Brain microvascular endothelial cell (primary cell): ENCODE measurements around the gene OR51I1.

Experiments used
- DNase-seq: peaks from one replicate; pipeline ENCODE4 v3.0.0-alpha.2; 2020
- H3K27ac ChIP-seq: fragments of 250-450 bp; sonication (Bioruptor Pico); 2 replicates; pipeline ENCODE4 v1.5.1; 2020; ENCODE audit warnings: mild to moderate bottlenecking, moderate library complexity
- H3K27me3 ChIP-seq: fragments of 250-450 bp; sonication (Bioruptor Pico); replicated peaks from 2 replicates; pipeline ENCODE4 v1.5.1; 2020; ENCODE audit warnings: mild to moderate bottlenecking
- H3K36me3 ChIP-seq: fragments of 250-450 bp; sonication (Bioruptor Pico); replicated peaks from 2 replicates; pipeline ENCODE4 v1.5.1; 2020; ENCODE audit warnings: mild to moderate bottlenecking
- H3K4me3 ChIP-seq: 2 replicates; pipeline ENCODE4 v1.5.1; 2011; ENCODE audit warnings: low read depth, mild to moderate bottlenecking, control low read depth, low read length, moderate library complexity
- CTCF ChIP-seq: IDR thresholded peaks from 2 replicates; pipeline ENCODE4 v1.5.1; 2011; ENCODE audit warnings: low read depth, mild to moderate bottlenecking, moderate library complexity, low read length, control low read depth, inconsistent platforms; ENCODE audit errors: missing control alignments
- in situ Hi-C: cut with HindIII; loops from 2 replicates; pipeline ENCODE4 v1.10.0; 2017; ENCODE audit warnings: low sequenced_read_pairs, low pct_ligation_motif_present

OR51I1 gene

GRCh38 chr11:5443835-5444393 lies 2.6 kb upstream of the OR51I1 start:
- H3K36me3 ChIP-seq, result no peaks in the 10 kb centered on the region
- no peak overlapping the region for H3K27ac ChIP-seq
- H3K27me3 ChIP-seq, result no peaks in the 10 kb centered on the region
- in situ Hi-C loops, result no loop called here
- DNase-seq, result no peak
- TF ChIP-seq CTCF, result no peak
- no peak overlapping the region for H3K4me3 ChIP-seq

GRCh38 chr11:5423131-5423530 lies 18.2 kb downstream of the OR51I1 start:
- no peak for DNase-seq
- no peak for TF ChIP-seq CTCF
- in situ Hi-C loops, result no loop called here
- no peak overlapping the region for H3K27ac ChIP-seq
- H3K27me3 ChIP-seq, result no peaks in the 10 kb centered on the region
- H3K4me3 ChIP-seq, result no peak overlapping the region
- H3K36me3 ChIP-seq, result no peaks in the 10 kb centered on the region

GRCh38 chr11:5421811-5422210 lies 19.5 kb downstream of the OR51I1 start, which contains the start of gene OR51Q1:
TSS of gene OR51Q1 (plus strand) at chr11:5422111. CDS start at chr11:5422201, 90 bp downstream.
- in situ Hi-C loops, result no loop called here
- TF ChIP-seq CTCF, result no peak
- H3K27ac ChIP-seq, result no peak within 1 kb of the TSS
- DNase-seq, result no peak
- H3K36me3 ChIP-seq, result no peaks in the 10 kb centered on the region
- no peak within 1 kb of the TSS for H3K4me3 ChIP-seq
- H3K27me3 ChIP-seq, result no peaks in the 10 kb centered on the region

- in situ Hi-C loops, result no loop called here
- DNase-seq, result no peak
- TF ChIP-seq CTCF, result no peak
- Histone ChIP-seq H3K4me3 (no peak overlapping the region), H3K36me3 (no peaks in the 10 kb centered on the region), H3K27me3 (no peaks in the 10 kb centered on the region), H3K27ac (no peak overlapping the region)
Observed at GRCh38 chr11:5420993-5421392, 20.3 kb downstream of the OR51I1 start.

- no peak overlapping the region for H3K27ac ChIP-seq
- no peak for TF ChIP-seq CTCF
- H3K27me3 ChIP-seq, result no peaks in the 10 kb centered on the region
- no peak for DNase-seq
- H3K4me3 ChIP-seq, result no peak overlapping the region
- H3K36me3 ChIP-seq, result no peaks in the 10 kb centered on the region
- in situ Hi-C loops, result no loop called here
Observed at GRCh38 chr11:5405173-5405572, 36.1 kb downstream of the OR51I1 start.

GRCh38 chr11:5398936-5399335 lies 42.4 kb downstream of the OR51I1 start:
- no peaks in the 10 kb centered on the region for H3K27me3 ChIP-seq
- no peak overlapping the region for H3K27ac ChIP-seq
- no peak overlapping the region for H3K4me3 ChIP-seq
- TF ChIP-seq CTCF, result no peak
- in situ Hi-C loops, result no loop called here
- no peaks in the 10 kb centered on the region for H3K36me3 ChIP-seq
- DNase-seq, result no peak
